Suprapubic skin (tissue), 4 donors: ENCODE results near the gene CNTN4.

Experiments used
- POLR2A ChIP-seq, 2 donors: fragments of 450-650 bp; IDR thresholded peaks; one replicate each; pipeline ENCODE4 v1.6.1; 2017; ENCODE audit warnings: antibody characterized with exemption in 2 of 2, mild to moderate bottlenecking in 2 of 2, moderate library complexity in 2 of 2
- POLR2AphosphoS5 ChIP-seq, 3 donors: sonication (generic); formaldehyde crosslinking; IDR thresholded peaks; one replicate each; pipeline ENCODE4 v1.6.1; 2017; ENCODE audit warnings: antibody characterized with exemption in 3 of 3
- TF ChIP-seq, protein P1 (sequence below), 2 donors: fragments of 200-600 bp in 1 of 2; fragments of 450-650 bp in 1 of 2; sonication (generic) in 1 of 2; IDR thresholded peaks; one replicate each; pipeline ENCODE4 v1.5.1; 2016 to 2019; ENCODE audit warnings: antibody characterized with exemption in 2 of 2, mild to moderate bottlenecking in 1 of 2, moderate library complexity in 1 of 2

DNA sequence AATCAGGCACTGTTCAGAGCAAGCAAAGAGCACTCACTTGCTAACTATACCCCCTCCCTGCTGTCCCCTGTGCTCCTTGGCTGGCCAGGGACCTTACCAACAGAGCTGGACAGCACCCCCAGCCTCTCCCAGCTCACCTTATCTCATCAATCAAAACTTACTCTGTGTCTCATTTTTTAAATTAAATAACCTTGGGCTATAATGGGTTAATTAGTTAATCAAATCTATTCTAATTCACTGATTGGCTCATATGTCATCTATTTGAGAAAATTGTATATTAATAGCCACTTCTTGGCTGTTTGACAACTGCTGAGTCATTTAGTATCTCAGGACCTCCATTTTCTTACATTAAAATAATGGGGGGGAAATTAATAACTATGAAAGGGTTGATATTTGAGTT lies 988.6 kb downstream of the CNTN4 start:
- no peak for TF ChIP-seq POLR2A (IDR thresholded peaks at IDR 0.05)
- TF ChIP-seq, protein P1, sequence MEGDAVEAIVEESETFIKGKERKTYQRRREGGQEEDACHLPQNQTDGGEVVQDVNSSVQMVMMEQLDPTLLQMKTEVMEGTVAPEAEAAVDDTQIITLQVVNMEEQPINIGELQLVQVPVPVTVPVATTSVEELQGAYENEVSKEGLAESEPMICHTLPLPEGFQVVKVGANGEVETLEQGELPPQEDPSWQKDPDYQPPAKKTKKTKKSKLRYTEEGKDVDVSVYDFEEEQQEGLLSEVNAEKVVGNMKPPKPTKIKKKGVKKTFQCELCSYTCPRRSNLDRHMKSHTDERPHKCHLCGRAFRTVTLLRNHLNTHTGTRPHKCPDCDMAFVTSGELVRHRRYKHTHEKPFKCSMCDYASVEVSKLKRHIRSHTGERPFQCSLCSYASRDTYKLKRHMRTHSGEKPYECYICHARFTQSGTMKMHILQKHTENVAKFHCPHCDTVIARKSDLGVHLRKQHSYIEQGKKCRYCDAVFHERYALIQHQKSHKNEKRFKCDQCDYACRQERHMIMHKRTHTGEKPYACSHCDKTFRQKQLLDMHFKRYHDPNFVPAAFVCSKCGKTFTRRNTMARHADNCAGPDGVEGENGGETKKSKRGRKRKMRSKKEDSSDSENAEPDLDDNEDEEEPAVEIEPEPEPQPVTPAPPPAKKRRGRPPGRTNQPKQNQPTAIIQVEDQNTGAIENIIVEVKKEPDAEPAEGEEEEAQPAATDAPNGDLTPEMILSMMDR (IDR thresholded peaks at IDR 0.05): no peak
- TF ChIP-seq POLR2AphosphoS5 (IDR thresholded peaks at IDR 0.05): no peak
